NCI-H2196 (cell line): ENCODE results near the gene PNPLA7.

Experiments
- DNase-seq: peaks from one replicate; lab custom pipeline; 2025; ENCODE audit not compliant: unreplicated experiment; lab: John Stamatoyannopoulos, UW

The PNPLA7 gene

GRCh38 chr9:137462986-137463930 is 86.9 kb downstream of the PNPLA7 start:
- no peak for DNase-seq

DNA sequence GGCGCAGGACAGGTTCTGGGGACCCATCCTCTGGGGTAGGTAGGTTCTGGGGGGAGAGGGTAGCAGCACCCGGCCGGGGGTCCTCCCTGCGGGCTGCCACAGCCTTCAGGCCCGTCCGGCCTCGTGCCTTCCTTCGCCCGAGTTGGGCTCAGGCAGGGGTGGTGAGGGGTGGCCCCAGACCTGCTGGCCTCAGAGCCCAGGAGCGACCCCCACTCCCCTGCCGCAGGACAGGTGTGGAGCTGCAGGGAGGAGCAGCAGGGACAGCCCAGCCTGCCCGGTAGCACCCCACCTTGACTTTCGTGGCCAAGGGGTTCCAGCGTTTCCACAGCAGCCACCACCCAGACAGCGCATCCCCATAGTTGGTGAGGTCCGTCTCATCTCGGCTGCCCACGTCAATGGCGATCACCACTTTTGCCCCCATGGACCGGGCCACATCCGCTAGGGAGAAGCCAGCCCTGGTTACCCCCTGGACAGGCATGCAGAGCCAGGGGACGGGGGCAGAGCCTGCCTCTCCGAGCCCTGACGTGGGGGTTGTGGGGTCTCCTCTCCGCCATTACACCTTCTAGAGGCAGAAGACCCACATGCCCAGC is 87.7 kb downstream of the PNPLA7 start:
- DNase-seq = no peak

DNA sequence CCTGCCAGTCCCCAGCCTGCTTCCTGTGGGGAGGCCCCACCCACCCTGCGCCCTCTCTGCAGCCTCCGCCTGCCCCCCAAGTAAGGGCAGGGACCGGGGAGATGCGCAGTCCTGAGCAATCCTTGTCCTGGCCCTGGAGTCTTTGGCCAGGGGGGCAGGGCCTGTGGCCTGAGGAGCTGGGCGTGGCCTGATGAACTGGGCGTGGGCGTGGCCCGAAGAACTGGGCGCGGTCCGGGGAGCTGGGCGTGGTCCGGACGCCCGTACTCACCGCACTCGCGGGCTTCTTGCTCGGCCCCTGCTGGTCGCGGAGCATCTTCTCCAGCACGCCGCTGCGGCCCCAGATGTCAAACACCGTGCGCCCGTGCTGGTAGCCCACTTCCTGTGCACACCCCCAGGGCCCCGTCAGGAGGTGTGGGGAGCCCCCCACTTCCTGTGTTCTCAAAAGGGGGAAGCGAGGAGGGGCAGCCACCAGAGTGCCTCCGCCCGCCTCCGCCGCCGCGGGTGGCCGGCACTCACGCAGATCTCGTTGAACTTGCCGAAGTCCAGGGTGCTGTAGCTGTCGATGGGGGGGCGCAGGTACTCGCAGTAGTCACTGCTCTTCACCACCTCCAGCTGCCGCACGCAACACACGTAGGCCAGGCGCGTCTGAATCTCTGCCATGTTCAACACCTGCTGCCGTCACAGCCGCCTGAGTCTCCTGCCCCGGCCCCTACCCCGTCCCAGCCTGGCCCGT is 88.4 kb downstream of the PNPLA7 start:
- DNase-seq = no peak

DNA sequence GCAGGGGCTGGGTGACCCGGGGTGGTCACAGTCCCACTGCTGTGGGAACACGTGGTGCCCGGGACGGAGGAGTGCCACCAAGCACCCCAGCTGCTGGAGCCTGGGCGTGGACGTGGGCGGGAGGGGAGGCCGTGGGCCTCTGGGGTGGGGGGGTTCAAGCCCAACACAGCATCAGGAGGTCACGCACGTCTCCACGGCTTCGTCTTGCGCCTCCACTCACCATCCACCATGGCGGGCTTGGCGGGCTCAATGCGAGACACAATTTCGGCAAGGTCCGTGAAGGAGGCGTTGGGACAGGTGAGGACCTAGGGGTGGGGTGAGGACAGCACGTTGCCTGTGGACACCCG is 88.9 kb downstream of the PNPLA7 start:
- no peak for DNase-seq

DNA sequence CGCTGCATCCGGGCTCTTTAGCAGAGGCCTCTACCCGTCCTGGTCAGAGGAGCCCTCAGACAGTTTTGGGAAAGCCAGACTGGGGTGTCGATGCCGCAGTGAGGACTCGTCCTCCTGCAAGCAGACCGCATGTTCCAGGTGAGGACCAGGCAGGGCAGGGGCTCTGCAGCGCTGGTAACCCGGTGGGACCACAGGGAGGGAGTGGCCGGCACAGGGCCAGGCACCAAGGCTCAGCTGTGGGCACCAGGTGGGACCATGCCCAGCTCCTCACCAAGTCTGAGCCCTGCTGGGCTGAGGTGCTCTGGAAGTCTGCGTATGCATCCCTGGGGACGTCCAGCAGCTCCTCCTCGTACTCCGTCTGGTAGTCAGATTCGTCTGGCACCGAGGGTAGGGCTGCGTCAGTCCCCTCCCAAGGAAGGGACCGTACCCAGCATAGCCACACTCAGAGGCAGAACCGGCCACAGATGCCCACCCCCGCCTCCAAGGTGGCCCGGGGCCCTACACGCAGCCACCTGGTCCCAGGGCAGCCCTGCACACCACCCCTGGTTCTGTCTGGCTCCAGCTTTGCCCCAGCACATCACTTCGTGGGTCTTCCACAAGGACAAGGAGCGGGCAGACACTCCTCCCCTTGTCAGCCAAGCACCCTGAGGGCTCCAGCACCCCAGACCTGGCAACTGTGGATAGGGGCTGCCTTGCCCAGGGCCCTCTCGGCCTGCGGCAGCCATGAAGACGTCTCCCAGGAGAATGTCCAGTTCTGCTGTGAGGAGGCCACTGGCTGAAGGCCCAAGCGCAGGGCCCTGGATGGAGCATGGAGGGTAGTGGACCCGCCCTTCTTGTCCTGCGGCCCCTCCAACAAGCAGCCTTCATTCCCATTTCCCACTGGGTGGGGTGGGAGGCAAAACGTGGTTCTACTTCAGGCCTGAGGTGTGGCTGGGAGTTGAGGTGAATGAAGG is 89.6 kb downstream of the PNPLA7 start:
- no peak for DNase-seq

DNA sequence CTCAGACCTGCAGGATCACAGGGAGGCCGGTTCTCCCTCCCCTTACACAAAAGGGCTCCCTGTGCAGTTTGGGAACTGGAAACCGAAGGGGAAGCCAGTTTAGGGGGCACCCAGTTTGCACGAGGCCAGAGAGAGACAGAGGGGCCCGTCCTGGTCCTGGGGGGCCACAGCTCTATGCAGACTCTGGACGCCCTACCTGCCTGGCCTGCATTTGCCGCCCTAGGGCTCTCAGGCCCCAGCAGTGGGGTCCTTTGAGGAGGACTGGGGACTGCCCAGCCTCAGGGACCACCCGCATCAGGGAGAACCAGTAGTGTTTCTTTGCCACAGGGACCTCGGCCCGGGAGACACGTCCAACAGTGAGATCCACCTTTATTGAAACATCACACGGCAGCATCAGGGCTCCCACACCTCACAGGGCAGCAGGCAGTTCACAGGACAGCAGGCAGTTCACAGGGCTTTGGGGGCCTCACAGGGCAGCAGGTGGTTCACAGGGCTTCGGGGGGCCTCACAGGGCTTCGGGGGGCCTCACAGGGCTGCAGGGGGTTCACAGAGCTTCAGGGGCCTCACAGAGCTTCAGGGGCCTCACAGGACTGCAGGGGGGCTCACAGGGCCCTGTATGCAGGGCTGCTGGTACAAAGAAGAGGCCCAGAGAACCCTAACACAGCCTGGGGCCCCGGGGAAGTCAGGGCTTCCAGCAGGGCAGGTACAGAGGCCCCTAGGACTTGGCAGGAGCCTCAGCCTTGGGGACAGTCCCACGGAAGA is 90.4 kb downstream of the PNPLA7 start:
- DNase-seq = no peak

GRCh38 chr9:137459152-137459600 is 91.0 kb downstream of the PNPLA7 start, which contains the start of gene NSMF:
Gene NSMF (minus strand): TSS chr9:137459334. CDS start chr9:137459102, 232 bp downstream.
- DNase-seq = peak; percentile 95

DNA sequence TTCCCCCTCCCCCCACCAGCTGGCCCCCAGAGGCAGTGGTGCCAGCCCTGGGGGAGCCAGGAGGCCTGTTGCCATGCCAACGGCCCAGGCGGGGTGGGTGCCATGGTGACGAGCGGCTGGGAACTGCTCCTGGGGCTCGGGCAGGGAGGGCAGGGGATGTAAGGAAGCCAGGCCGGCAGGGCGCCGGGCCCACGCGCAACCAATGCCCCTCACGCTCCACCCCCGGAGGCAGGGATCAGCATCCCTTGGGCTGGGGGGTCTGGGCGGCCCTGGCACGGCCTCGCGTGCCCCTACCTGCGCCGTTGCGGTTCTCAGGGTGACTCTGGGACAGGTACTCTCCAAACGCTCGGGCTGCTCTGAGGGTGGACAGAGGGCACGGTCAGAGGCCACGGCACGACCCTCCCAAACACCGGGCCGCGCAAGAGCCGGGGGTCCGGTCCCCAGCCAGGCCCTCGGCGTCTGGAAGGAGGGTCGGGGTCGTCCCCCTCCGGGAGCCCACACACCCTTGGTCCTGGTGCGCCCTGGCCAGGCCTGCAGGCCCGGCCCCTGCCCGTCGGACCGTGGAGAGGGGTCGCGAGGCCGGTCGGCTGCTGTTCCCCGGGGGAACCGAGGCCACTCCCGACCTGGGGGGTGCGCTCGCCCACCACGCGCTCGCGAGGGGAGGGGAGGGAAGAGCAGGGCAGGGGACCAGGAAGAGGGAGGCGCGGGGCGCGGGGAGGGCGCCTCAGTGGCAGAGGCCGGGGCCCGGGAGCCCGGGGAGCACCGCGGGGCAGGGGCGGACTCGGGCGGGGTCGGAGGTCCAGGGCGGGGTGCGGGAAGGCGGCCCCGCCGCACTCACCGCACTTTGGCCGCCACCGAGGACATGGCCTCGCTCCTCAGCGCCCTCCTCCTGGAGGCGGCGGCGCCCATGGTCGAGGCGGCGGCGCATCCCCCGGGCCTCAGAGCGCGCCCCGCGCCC is 91.7 kb downstream of the PNPLA7 start:
- DNase-seq = no peak

DNA sequence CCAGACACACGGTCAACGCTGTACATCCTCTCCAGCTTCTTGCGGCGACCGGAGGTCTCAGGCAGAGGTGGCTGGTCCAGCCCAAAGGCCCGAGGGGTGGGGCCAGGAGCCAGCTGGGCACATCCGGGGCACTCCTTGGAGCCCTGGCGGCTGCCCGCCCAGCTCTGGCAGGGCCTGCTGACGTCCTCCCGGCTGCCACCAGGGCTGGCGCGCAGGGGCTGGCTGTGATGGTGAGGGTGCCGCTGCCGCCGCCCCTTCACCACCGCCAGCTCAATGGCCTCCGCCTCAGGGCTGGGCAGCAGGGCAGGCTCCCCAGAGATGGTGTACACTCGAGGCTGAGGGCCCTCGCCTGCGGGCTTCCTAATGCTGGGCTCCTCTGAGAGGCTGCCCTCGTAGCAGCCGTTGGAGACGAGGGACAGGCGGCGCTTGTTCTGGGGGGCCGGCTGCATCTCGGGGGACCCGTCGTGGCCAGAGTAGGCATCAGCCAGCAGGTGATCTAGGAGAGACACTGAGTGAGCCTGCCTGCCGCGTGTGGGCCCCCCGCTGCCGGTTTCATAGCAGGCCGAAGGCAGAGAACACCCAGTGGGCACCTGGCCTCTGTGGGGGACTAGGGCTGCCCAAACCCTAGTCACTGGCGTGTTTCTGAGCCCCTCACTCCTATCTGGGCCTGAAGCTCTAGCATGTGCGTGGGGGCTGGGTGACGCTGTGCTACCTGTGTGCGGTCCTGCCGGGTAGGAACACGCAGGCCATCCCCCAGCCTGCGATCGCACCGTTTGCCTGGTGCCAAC is 92.6 kb downstream of the PNPLA7 start:
- DNase-seq = no peak

DNA sequence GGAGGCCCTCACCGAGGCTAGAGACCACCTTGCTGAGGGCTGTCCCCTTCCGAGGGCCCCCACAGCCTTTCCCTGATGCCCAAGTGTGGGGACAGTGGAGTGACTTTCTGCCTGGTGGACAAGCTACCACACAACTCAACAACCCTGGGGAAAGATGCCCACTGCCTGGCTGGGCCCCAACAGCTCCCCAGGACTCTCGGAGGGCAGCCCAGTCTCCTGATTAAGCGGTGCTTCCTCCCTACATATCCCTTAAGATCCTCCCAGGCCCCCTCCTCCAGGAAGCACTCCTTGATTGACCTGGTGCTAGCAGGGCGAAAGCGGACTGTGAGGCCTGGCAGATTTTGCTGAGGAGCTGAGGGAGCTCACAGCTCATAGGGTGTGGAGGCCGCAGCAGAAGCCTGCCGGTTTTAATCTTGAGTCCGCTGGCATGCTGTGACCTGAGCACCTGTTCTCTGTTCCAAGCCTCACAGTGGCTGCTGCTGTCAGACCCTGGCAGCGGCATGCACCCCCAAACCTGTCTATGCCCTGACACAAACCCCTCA is 93.3 kb downstream of the PNPLA7 start:
- no peak for DNase-seq

DNA sequence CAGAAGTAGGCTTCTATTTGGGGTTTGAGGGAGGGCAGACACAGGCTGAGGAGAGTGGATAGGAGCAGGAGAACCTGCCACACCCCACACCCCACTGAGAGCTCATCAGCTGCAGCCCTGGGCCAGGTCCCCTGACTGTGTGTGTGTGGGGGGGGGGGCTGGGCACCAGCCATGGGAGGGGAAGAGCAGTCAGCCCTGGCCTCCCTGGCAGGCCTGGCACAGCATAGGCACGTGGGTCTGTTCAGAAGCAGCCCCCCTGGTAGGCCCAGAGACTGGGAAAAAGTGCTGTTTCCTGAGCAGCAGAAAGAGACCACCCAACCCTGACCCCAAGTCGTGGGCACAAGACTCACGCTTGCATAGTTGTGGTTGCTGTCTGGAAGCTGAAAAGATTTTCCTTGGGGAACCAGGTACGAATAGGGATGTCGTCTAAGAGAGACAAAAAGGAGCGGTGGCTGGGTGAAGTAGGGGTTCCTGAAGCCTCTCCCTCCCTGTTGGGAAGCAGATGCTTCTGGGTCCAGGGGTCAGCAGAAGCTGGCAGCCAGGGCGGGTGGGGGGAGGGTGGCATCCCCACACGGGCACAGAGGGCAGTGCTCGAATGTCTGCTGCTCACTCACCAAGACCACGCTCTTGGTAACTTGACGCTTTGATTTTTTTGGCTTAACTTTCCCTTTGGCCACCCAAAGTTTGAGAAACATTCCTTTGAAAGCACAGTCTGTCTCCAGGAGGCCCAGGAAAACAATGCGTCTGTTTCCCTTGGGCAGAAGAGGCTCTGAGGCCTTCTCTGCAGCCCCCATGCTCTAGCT is 93.9 kb downstream of the PNPLA7 start:
- no peak for DNase-seq

GRCh38 chr9:137455359-137455991 is 94.7 kb downstream of the PNPLA7 start:
- no peak for DNase-seq

DNA sequence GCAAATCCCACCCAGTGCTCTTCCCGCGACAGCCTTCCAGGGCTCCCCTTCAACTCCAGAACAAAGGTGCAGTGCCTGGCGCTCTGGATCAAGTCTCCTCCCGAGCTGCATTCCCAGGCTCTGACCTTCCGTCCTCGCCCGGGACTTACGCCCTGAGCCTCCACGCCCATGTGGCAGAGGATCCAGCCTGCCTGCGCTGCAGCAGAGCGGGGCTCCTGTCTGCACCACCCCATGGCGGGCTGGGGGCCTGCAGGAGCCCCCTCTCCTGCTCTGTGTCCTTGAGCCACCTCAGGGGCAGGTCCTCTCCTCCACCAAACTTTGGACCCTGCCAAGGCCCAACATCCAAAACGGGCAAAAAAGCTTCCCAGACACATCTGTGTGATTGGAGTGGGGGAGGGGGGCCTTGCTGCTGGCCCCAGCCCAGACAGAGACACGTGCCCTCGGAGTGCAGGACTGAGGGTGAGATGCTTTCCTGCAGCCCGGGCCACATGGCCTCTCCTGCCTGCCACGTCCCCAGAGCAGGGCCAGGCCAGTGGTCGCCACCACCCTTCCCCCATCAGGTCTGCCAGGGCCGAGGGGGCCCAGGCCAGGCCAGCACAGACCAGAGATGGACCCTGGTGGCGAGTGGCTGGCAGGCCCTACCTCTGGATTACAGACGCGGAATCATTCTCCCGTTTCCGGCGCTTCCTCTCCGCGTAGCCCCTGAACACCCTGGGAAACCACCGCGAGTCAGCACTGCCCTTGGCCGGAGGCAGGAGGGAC is 95.4 kb downstream of the PNPLA7 start:
- no peak for DNase-seq

DNA sequence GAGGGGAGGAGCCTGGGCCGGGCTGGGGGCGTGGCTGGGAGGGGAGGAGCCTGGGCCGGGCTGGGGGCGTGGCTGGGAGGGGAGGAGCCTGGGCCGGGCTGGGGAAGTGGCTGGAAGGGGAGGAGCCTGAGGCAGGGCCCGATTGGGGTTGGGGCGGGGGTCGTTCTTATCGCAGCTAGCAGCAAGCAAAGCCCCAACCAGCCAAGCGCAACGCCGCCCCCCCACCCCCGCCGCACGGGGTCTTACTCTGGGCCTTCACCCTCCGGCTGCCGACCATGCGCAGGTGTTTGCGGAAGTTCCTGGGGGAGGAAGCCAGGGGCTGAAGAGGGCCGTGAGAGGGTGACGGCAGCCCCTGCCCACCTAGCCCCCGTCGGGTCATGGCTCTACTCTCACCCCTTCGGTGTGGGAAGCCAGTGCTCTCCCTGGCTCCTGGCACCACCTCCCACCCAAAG is 96.0 kb downstream of the PNPLA7 start:
- DNase-seq = no peak

GRCh38 chr9:137453643-137454081 is 96.5 kb downstream of the PNPLA7 start:
- DNase-seq = peak; percentile 21
